ENCODE results near the gene KCND3. TPM values are rescaled to one million over a fixed set of nuclear protein-coding genes. Genes with fewer than 3 reads are reported as not detected.

KCND3 gene
- total RNA-seq, 1 donor from 2014 or later = under 0.01 TPM

GRCh38 chr1:111720977-111721786 is 268.3 kb downstream of the KCND3 start:
- Histone ChIP-seq H3K27me3 (ENCODE audit: control insufficient read depth, insufficient read depth, low read length) (no peaks in the 10 kb centered on the region), H3K4me3 (ENCODE audit: low read depth, low read length) (no peak overlapping the region), H3K36me3 (ENCODE audit: control insufficient read depth, insufficient read depth, low read length) (no peaks in the 10 kb centered on the region)
- no peak for TF ChIP-seq CTCF (IDR thresholded peaks at IDR 0.05; ENCODE audit: insufficient read depth, low read length, poor library complexity, severe bottlenecking)
- no peak for DNase-seq (ENCODE audit: low read depth)

Other genes with a start within 250 kb of the KCND3 start
- gene DDX20, start 233.8 kb downstream of the KCND3 start, total RNA-seq = 24.7 and 29.2 TPM in 2 replicates

Data from kidney epithelial cell (primary cell).